ENCODE measurements around the gene DAPK2.

The DAPK2 gene

DNA sequence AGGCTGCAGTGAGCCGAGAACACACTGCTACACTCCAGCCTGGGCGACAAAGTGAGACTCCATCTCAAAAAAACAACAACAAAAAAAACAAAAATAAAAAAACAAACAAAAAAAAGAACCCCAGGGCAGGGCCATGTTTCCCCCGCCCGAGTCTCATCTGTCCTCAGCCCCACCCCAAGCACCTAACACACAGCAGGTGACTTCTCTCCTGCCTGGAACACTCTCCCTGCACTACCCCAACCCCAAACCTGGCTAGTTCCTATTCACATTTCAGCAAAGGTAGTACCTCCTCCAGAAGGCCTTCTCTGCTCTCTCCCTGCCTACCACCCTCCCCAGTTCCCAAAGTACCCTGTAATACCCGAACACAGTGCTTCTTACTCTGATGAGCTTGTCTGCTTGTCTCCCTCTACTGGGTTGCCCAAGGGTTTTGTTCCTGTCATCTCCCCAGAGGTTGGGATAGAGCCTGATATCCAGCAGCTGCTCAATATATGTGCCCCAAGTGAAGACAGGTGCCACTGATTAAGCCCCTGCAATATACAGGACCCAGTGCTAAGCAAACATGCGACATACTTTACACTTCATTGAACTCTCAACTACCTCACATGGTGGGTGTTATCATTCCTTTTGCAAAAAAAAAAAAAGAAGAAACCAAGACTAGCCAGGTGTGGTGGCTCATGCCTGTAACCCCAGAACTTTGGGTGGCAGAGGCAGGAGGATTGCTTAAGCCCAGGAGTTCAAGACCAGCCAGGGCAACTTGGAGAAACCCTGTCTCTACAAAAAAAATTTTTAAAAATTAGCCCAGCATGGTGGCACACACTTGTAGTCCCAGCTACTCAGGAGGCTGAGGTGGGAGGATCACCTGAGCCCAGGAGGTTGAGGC, 103.6 kb downstream of the DAPK2 start:
- no peak for DNase-seq (ENCODE audit: low spot score)

DNA sequence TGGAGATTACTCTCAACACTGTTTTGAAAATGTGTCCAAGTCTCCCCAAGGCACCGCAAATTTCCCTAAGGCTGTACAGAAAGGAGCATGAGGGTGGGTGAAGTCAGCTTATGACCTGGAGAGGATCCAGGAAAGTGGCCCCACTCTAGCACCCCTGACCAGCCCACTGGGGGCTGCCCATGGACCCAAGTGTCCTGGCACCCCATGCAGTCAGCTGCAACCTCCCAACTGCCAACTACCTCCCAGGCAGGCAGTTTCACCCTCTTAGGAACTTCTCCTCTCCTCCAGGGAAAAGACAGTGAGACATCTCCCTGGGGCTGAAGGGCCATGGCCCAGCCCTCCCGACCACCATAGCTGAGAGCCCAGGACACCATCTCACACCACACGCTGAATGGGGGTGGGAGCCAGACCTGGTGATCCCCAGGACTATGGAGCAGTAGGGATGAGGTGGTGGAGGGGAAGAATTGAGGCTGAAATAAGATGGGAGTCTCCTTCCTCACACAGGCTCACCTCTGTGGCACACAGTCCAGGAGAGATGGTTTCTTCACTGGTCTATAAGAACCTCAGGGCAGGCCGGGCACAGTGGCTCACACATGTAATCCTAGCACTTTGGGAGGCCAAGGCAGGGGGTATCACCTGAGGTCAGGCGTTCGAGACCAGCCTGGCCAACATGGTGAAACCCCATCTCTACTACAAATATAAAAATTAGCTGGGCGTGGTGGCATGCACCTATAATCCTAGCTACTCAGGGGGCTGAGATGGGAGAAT, 104.4 kb downstream of the DAPK2 start:
- no peak for DNase-seq (ENCODE audit: low spot score)

DNA sequence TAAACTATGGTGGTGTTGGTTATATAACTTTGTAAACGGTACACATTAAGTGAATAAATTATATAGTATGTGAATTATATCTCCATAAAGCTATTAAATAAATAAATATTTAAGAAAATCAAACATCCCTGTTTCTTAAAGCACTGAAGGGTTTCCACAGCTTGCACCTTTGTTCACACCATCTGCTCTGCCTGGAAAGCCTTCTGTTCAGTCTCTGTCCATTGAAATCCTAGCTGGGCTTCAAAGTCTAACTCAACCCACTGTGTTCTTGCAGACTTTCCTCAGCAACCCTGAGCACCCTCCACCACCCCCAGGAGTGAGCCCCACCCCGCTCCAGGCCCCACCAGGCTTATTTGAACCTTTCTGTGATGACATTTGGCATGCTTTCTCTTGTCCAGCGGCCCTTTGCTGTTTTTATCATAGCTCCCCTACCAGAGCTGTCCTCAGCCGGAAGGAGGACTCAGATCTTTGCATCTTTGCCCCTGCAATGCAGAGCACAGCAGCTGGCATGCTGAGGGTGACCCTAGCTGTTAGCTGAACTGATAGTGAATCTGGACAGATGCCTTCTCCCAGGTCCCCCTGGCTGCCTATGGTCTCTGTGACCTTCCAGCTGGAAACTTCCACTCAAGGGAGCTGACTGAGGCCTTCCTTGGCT, 105.2 kb downstream of the DAPK2 start:
- no peak for DNase-seq (ENCODE audit: low spot score)

DNA sequence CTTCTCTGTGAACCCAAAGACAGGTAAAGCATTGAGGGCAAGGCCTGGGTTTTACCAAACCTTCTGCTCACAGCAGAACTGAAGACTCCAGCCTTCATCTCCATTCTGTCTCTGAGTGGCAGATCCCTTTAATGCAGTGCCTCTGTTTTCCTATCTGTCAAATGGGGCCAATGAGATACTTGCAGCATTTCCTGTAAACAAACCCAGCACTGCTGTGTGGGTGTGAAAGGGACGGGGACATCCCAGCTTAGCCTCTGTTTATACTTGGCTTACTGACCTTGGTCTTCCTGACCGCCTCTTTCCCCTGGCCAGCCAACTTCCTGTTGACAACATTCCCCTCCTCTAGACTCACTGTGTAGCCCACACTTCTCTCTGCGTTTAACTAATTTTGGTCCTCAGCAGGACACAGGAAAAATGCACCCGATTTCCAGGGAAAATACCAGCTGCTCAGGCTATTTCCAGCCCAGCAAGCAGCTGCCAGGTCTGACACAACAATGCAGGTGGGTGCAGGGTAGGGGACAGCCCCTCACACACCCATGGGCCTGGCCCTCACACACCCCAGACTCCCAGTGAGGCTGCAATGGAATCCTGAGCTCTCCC, 106.7 kb downstream of the DAPK2 start:
- peak; percentile 76 for DNase-seq (ENCODE audit: low spot score)

DNA sequence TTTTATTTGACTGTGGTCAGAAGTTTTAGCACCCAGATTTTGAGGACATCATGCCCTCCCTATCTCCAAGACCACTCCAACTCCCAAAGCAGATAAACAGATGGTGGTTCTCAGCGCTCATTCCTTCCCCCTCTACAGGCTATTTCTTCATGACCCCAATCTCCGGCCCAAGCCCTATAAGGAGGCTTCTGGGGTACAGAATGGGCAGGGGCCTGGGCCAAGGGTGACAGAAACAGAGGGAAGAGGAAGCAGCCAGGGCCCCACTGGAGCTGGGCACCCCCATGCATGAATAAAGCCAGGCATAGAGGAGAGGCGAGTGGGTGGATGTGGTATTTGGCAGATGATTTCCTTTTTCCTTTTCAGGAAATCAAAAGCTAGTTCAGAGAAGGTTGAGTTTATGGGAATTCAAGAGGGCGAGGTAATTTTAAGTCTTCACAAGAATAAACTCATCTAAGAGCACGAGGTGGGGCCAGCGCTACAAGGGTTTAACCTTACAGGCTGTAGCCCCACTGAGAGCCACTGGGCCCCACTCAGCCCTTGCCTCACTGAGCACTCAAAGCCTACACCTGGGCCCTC, 107.7 kb downstream of the DAPK2 start:
- DNase-seq (ENCODE audit: low spot score) = peak; percentile 47

DNA sequence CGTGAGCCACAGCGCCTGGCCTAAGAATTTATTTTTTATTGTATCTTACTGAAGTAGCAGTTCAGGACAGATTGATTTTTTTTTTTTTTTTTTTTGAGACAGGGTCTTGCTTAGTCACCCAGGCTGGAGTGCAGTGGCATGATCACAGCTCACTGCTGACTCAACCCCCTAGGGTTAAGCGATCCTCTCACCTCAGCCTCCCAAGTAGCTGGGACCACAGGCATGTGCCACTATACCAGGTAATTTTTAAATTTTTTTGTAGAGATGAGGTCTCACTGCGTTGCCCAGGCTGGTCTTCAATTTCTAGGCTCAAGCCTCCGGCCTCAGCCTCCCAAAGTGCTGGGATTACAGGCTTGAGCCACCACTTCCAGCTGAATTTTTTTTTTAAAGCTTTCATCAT, 112.8 kb downstream of the DAPK2 start:
- no peak for DNase-seq (ENCODE audit: low spot score)

DNA sequence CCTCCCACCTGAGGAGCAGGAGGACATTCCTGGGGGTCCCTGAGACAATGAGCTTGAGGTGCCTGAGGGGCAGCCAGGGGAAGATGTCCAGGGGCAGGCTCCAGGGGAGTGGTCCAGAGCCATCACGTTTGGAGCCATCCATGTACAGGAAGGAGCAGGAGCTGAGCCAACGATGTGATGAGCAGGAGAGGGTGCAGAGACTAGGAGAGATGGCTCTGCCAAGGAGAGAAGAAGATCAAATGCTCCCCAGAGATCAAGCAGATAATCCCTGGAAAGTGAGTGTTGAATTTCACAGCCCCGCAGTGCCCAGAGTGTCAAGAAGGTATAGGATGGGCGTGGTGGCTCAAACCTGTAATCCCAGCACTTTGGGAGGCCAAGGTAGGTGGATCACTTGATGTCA, 114.7 kb downstream of the DAPK2 start:
- DNase-seq (ENCODE audit: low spot score) = no peak

DNA sequence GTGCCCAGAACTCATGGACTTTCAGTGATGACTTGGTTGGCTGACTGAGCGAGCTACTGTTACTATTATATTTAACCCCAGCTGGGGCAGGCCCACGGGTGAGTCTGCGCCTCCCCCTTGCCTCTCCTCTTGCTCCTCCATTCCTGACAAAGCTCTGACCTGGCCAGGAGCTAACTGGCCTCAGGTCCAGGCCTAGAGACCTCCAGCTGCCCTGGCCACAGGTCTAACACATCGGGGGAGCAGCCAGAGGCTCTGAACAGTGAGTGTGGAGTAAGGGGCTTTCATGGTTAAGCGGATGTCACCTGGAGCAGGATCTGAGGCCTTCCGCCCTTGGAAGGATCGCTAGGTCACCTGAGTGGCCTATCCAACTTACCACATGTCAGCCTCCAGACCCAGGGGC, 116.3 kb downstream of the DAPK2 start:
- no peak for DNase-seq (ENCODE audit: low spot score)

DNA sequence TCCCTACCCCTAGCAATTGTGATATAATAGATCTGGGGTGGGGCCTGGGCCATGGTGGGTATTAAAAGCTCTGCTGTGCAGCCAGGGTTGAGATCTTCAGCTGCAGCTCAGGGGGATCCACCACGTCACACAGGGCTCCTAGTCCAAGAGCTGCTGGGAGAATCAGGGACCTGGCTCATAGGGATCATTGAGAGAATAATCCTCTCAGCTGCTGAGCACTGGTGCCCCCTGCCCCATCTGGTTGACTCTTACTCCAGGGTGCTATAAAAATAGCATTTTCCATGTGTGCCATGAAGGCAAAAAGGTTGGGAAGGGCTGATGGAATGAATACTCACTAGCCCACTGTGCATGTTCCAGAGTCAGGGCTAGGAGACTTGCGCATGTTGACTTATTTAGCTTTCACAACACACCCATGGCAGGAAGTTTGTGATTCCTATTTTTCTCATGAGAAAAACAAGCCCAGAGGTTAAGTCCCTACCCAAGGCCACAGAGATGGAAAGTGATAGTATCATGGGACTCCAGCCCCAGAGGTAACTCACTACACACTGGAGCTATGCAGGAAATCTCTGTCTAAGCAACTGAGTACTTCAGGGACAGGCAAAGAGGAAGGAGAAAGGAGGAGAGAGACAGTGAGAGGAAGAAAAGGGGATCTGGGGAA, 118.0 kb downstream of the DAPK2 start:
- no peak for DNase-seq (ENCODE audit: low spot score)

DNA sequence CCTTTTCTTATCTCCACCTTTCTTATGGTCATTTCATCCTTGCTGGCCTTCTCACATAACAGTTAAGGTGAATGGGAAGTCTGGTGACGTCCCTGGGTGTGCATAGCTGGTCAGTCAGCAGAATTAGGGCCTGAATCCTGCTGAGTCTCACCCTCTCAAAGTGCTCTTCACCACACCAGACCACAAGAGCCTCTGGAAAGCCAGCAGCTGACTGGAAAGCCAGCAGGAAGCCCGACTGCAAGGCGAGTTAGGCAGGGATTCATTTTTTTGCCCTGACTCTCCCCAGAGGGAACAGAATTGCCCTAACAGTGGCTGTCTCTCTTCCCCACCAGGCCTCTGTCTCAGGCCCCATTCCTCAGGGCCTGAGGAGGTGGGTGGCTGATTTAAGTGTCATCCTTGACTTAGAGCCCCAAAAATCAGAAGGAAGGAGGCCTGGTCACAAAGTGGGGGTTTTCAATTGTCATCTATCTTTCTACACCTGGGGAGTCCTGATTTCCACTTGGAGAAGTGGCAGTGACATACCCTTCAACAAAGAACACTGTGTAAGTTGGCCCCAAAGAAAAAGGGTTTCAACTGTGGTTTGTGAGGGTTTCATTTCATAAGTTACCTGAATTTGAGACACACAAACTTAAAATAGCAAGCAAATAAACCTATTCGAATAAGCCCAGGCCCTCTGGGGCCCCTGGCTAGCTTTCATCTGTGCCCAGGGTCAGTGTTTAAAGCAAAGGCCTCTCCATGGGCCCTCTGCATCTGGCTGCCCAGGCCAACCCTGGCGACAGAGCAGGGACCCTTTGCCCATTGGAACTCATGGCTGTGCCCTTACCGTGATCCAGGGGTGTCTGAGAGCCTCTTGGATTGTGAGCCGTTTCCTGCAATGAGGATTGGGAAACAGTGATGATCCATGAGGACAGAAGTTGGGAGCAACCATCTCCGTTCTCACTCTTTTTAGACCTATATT, 122.0 kb downstream of the DAPK2 start:
- DNase-seq (ENCODE audit: low spot score) = no peak

DNA sequence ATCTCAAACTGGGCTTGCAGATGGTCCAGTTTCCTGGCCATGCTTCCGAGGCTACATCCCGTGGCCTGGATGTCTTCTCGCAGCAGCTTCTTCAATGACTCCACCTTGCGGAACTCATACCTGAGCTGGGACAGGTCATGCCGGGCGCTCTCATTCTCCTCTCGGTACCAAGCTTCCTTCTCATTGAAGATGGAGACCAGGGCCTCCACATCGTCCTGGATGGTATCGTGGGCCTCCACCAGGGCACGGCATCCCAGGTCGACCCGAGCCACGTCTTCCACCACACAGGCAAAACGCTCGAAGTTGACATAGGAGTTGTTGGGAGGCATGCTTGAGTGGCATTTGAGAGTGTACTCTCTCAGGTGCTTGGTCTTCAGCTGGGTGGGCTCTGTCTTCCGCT, 123.4 kb downstream of the DAPK2 start:
- DNase-seq (ENCODE audit: low spot score) = no peak

DNA sequence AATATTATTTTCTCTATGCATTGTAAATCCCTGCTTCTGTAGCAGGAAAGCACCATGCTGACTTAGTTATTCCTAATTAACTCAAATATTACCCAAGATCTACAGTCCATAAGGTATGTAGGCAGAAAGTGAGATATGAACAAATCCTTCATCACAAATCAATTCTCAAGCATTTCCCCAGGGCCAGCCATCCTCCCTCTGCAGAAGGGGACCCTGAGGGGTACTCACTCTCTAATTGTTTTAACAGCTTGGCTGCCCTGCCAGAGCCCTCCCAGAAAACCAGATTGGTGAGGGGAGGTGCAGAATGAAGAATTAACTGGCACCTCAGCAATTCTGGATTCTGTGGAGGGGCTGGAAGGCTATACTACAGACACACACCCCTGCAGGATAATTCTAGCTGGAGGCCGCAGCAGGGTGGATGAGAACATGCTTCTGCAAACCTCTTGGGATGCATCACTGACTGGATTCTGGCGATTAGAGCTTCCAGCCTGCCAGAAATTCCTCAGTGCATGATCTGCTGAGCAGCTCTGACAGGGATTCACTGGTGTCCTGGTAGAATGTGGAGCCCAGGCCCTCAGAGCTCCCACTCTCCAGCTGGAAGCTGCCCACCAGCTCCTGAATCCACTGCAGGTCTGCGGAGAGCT, 123.9 kb downstream of the DAPK2 start:
- no peak for DNase-seq (ENCODE audit: low spot score)

DNA sequence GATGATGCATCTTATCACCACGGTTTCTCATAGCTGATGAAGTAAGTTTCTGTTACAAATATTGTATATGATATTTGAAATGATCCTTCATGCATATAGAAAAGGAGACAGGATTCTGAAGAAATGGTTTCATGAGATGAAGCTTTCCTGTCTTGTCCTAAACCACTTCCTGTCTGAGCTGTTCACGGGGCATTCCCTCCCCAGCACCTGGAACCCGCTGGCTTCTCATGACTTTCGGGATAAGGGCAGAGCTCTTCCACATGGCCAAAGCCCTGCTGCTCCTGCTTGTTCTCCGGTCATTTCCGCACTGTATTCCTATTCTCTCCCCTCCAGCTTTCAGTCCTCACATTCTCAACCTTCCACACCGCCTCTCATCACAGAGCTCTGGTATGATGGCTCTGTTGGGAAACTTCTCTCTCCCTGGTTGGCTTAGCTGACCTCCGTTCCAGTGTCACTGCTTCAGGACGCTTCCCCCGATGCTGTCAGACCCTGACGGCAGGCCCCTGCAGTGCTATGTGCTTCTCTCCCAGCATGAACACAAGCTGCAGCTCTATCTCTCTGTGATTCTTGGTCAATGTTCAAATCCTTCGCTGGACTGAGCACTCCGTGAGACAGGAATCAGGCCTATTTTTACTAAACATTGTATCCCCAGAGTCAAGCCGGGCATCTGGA, 125.6 kb downstream of the DAPK2 start:
- DNase-seq (ENCODE audit: low spot score) = no peak

DNA sequence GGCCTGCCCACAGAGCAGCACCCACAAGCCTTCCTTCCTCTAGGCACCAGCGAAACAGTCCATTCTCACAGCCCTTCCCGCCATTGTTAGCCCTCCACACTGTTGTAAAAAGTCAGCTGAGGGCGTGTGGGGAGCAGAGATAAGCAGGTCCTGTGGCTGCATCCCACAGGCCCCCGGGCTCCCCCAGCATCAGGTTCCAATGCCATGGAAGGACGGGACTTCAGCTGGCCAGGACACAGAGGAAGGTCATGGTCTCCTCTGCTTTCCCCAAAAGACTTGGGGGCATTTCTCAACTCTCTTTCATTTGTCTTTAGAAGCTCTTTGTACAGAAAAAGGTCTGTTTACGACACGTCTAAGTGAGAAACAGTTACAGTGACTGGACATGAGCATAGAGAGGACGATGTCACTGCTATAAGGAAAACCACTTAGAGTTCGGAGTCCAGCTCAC, 127.4 kb downstream of the DAPK2 start:
- no peak for DNase-seq (ENCODE audit: low spot score)

DNA sequence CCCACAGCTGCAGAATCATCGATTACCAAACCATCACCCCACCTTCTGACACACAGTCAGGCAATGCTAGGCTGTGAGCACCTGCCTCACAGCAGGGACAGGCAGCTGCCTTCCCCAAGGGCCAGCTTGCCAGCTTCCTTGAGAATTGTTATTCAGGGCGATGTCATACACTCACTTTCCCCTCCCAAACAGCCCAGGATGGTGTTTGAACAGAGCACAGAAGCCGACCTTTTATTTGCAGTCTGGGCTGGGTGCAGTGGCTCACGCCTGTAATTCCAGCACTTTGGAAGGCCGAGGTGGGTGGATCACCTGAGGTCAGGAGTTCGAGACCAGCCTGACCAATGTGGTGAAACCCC, 128.0 kb downstream of the DAPK2 start:
- no peak for DNase-seq (ENCODE audit: low spot score)

DNA sequence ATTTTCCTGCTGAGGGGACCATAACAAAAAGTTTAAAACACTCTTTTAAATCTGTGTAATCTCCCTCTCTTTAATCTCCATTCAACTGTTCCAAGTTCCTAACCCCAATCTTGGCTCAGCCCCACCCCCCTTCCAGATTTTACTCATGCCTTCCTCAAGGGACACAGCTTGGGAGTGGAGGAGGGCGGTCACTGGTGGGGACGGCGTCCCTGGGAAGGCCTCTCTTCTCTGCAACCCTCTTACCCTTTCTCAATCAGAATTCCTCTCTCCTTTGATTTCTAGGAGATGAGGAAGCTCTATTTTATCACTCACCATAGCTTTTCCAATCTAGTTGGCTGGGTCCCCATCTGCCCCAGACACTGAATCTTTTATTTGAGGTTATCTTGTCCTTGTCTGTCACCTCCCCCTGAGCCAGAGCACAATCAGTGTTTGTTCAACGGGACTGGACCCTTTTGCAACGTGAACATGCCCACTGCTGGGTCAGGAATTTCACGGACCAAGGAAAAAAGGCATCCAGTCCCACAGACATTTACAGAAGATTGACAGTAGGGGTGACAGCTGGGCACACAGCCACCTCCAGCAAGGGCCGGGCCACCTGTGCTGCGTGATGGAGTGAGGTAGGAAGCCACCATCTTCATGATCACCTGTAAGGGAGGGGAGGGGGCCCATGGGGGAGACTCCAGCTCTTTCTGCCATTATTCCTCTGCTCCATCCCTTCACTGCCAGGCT, 128.5 kb downstream of the DAPK2 start:
- DNase-seq (ENCODE audit: low spot score) = no peak

DNA sequence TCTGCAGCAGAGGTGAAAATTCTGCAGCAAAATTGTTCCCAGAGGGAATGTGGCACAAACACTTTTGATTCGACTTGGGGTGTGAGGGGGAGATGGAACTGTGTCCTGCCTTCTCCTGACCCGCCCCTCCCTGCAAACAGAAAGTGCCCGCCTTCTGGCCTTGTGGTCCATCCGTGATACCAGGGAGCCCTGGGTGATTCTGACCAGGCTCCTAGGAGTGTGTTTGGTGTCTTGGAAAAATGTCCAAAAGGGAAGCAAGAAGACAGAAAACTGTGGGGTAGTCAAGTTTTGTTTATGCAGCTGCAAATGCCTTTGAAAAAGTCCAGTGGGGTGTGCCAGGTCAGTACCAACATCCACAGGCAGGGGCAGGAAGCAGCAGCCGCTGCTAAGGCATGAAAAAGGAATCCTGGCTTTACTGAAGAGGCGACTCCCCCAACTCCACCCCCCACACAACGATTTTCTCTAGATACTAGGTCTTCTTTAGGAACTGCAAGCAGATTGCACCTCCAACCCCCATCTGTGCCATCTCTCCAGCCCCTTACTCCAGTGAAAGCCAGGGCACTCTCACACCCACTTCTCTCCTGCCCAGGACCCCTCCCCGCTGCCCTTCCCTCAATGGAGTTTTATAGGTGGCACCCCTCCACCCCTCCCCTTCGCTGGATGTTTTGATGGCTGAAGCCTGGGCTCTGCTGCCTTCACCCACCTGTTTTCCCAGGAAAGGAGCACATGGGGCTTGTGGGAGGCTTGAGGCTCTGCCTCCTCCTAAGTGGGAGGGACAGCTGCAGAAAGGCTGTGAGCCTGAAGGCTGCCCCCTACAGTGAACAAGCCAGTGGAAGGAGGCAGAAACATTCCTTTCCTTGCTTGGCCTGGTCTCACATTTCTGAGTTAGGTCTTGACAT, 130.2 kb downstream of the DAPK2 start:
- peak; percentile 44 for DNase-seq (ENCODE audit: low spot score)
